ENCODE data around the gene PSMA6. TPM values are rescaled to one million over a fixed set of nuclear protein-coding genes. Genes with fewer than 3 reads are reported as not detected.

The PSMA6 gene
- total and polyA plus RNA-seq, 2 of the 13 experiments (the other 11 are each of a cell fraction or from before 2014, with no cell fraction given), result 525 to 1,109 TPM

DNA sequence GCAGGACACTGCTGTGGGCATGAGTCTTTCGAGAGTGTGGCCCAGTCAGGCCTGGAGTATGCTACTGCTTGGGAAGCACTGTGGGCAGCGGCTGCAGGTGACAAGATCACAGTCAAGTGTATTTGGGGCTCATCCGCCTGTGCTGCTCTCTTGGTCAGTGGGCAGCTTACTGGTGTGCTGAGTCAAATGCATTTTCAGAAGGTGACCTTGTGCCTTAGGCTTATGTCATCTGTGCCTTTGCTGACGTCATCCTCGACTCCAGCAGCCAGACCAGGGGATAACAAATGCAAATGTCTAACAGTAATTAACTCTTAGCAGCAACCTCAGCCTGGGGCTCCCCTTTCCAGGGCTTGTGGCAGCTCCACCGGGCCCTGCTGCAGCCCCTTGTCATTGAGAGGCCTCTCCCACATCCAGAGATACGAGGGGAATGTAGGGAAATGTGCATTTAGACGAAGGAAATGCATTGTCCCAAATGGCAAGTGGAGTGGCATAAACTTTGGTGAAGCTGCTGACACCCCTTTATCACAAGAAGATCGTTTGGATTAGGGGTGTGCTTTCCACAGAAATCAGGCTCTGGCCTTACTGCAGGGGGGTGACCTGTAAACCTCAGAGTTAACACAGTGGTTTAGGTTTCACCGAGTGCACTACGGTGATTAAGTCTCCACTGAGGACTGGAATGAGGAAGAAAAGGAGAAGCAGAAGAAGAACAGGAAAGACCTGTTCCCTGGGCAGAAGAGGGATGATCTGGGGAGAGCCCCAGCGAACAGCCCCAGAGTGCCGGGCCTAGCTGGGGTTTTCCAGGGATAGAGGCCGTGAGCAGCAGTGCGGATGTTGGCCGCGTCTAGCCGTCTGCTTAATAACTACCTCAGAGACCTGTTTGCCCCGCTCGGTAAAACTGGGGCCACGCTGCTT is 39.7 kb downstream of the PSMA6 start (continued):
- TF ChIP-seq, protein P1, sequence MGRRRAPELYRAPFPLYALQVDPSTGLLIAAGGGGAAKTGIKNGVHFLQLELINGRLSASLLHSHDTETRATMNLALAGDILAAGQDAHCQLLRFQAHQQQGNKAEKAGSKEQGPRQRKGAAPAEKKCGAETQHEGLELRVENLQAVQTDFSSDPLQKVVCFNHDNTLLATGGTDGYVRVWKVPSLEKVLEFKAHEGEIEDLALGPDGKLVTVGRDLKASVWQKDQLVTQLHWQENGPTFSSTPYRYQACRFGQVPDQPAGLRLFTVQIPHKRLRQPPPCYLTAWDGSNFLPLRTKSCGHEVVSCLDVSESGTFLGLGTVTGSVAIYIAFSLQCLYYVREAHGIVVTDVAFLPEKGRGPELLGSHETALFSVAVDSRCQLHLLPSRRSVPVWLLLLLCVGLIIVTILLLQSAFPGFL (CRISPR knock-in tag; IDR thresholded peaks at IDR 0.05), result no peak
- TF ChIP-seq ZNF512B (CRISPR knock-in tag; IDR thresholded peaks at IDR 0.05; ENCODE audit: borderline replicate concordance) (peak; percentile 84; the same call in 1 of the 2 replicates), IKZF5 (CRISPR knock-in tag; IDR thresholded peaks at IDR 0.05) (peak; percentile 65), PRPF4 (IDR thresholded peaks at IDR 0.05; ENCODE audit: low read depth, low read length, poor library complexity, severe bottlenecking) (peak; percentile 66), CREM (IDR thresholded peaks at IDR 0.05) (peak; percentile 89), CREM (CRISPR knock-in tag; IDR thresholded peaks at IDR 0.05) (no peak), ZNF350 (CRISPR knock-in tag; IDR thresholded peaks at IDR 0.05; ENCODE audit: borderline replicate concordance, low read depth) (no peak; the same call in 1 of the 2 replicates), ATF7 (IDR thresholded peaks at IDR 0.05) (peak; percentile 99), ATF7 (CRISPR knock-in tag; IDR thresholded peaks at IDR 0.05) (peak; percentile 90; the same call in 1 of the 2 replicates), BHLHE40 (IDR thresholded peaks at IDR 0.05; ENCODE audit: low read length) (0 out of 2 replicates have a peak, but pooled peaks have one; percentile 9), DNMT1 (CRISPR knock-in tag; IDR thresholded peaks at IDR 0.05) (peak; percentile 52; the same call in 1 of the 2 replicates), ZNF510 (CRISPR knock-in tag; IDR thresholded peaks at IDR 0.05; ENCODE audit: low read depth) (peak; percentile 25; the same call in 1 of the 2 replicates), PITX1 (CRISPR knock-in tag; IDR thresholded peaks at IDR 0.05) (peak; percentile 87)
- TF ChIP-seq, protein P2, sequence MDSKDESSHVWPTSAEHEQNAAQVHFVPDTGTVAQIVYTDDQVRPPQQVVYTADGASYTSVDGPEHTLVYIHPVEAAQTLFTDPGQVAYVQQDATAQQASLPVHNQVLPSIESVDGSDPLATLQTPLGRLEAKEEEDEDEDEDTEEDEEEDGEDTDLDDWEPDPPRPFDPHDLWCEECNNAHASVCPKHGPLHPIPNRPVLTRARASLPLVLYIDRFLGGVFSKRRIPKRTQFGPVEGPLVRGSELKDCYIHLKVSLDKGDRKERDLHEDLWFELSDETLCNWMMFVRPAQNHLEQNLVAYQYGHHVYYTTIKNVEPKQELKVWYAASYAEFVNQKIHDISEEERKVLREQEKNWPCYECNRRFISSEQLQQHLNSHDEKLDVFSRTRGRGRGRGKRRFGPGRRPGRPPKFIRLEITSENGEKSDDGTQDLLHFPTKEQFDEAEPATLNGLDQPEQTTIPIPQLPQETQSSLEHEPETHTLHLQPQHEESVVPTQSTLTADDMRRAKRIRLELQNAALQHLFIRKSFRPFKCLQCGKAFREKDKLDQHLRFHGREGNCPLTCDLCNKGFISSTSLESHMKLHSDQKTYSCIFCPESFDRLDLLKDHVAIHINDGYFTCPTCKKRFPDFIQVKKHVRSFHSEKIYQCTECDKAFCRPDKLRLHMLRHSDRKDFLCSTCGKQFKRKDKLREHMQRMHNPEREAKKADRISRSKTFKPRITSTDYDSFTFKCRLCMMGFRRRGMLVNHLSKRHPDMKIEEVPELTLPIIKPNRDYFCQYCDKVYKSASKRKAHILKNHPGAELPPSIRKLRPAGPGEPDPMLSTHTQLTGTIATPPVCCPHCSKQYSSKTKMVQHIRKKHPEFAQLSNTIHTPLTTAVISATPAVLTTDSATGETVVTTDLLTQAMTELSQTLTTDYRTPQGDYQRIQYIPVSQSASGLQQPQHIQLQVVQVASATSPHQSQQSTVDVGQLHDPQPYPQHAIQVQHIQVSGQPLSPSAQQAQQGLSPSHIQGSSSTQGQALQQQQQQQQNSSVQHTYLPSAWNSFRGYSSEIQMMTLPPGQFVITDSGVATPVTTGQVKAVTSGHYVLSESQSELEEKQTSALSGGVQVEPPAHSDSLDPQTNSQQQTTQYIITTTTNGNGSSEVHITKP (CRISPR knock-in tag; IDR thresholded peaks at IDR 0.05; ENCODE audit: low read depth), result peak; percentile 1; the same call in 1 of the 2 replicates
- TF ChIP-seq, protein P3, sequence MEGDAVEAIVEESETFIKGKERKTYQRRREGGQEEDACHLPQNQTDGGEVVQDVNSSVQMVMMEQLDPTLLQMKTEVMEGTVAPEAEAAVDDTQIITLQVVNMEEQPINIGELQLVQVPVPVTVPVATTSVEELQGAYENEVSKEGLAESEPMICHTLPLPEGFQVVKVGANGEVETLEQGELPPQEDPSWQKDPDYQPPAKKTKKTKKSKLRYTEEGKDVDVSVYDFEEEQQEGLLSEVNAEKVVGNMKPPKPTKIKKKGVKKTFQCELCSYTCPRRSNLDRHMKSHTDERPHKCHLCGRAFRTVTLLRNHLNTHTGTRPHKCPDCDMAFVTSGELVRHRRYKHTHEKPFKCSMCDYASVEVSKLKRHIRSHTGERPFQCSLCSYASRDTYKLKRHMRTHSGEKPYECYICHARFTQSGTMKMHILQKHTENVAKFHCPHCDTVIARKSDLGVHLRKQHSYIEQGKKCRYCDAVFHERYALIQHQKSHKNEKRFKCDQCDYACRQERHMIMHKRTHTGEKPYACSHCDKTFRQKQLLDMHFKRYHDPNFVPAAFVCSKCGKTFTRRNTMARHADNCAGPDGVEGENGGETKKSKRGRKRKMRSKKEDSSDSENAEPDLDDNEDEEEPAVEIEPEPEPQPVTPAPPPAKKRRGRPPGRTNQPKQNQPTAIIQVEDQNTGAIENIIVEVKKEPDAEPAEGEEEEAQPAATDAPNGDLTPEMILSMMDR (CRISPR knock-in tag; IDR thresholded peaks at IDR 0.05), result peak; percentile 11; the same call in 1 of the 2 replicates
- TF ChIP-seq, protein P4, sequence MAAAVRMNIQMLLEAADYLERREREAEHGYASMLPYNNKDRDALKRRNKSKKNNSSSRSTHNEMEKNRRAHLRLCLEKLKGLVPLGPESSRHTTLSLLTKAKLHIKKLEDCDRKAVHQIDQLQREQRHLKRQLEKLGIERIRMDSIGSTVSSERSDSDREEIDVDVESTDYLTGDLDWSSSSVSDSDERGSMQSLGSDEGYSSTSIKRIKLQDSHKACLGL (CRISPR knock-in tag; IDR thresholded peaks at IDR 0.05), result peak; percentile 18; the same call in 1 of the 2 replicates
